Breast epithelium (tissue), 3 donors: ENCODE data around the gene SLCO2B1.

Experiments used
- CTCF ChIP-seq, 3 donors: fragments of 450-650 bp; IDR thresholded peaks; one replicate each; pipeline ENCODE4 v1.5.1; 2016 to 2017; ENCODE audit warnings: antibody characterized with exemption in 3 of 3, mild to moderate bottlenecking in 3 of 3, moderate library complexity in 3 of 3
- POLR2AphosphoS5 ChIP-seq, 3 donors: sonication (generic); formaldehyde crosslinking; IDR thresholded peaks; one replicate each; pipeline ENCODE4 v1.6.1; 2017; ENCODE audit warnings: antibody characterized with exemption in 3 of 3

DNA sequence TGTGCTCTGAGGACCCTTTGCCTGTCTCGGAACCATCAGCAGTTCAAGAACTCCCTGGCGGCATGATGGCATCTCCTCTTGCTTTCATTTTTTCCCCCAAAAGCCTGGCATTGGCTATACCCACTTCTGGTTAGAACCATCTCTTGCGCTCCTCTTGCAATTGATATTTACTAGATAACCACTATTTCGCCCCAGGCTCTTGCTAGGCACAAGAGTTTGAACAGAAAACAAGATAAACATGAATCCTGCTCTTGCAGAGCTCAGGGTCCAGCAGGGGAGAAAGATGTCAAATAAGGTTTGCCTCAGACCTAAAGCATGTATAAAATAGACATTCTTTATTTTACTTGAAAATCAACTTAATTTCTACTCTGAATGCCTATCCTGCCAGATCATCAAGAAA lies 33.1 kb downstream of the SLCO2B1 start:
- TF ChIP-seq CTCF (IDR thresholded peaks at IDR 0.05) (no peak), POLR2AphosphoS5 (IDR thresholded peaks at IDR 0.05) (no peak)
